SK-N-MC (cell line): ENCODE results near the gene RNFT2.

Experiments
- EZH2 ChIP-seq: fragments of 200-600 bp; sonication (generic); IDR thresholded peaks from one replicate; pipeline ENCODE4 v1.6.1; 2017; ENCODE audit warnings: antibody characterized with exemption
- POLR2AphosphoS5 ChIP-seq: IDR thresholded peaks from 2 replicates; pipeline ENCODE4 v1.6.1; 2012; ENCODE audit warnings: mild to moderate bottlenecking, low read depth, low read length, borderline replicate concordance

GRCh38 chr12:116890330-116890729, 152.2 kb downstream of the RNFT2 start:
- no peak for TF ChIP-seq EZH2
- no peak for TF ChIP-seq POLR2AphosphoS5
